ENCODE results near the gene GLIS2. TPM values are rescaled to one million over a fixed set of nuclear protein-coding genes. Genes with fewer than 3 reads are reported as not detected.
"Not testable (repeated sequence)": the region's sequence is repeated elsewhere in the genome, so short reads cannot be mapped to it uniquely, and the experiment has no call there.

Gene GLIS2
- total and polyA plus RNA-seq, 2 of the 4 experiments (the other 2 are of a cell fraction), result 0.36 to 8.4 TPM

DNA sequence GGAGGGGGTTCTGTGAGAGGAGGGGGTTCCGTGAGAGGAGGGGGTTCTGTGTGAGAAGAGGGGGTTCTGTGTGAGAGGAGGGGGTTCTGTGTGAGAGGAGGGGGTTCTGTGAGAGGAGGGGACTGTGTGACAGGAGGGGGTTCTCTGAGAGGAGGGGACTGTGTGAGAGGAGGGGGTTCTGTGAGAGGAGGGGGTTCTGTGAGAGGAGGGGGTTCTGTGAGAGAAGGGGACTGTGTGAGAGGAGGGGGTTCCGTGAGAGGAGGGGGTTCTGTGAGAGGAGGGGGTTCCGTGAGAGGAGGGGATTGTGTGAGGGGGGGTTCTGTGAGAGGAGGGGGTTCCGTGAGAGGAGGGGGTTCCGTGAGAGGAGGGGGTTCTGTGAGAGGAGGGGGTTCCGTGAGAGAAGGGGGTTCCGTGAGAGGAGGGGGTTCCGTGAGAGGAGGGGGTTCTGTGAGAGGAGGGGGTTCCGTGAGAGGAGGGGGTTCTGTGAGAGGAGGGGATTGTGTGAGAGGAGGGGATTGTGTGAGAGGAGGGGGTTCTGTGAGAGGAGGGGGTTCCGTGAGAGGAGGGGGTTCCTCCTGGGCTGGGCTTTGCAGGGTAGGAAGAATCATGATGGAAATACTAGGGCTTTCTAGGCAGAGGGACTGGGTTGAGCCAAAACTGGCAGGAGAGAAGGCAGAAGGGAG lies 28.6 kb downstream of the GLIS2 start:
- peaks cover 40 to 89% of the 10 kb centered on the region in 2 experiments for H3K79me1 ChIP-seq (ENCODE audit: low read depth in 1 of 2, low read length in 2 of 2)
- H2BK15ac ChIP-seq (ENCODE audit: low read depth, low read length); H3K4me3 ChIP-seq (ENCODE audit: insufficient read depth, low read depth, low read length); H2AK5ac ChIP-seq (ENCODE audit: low read depth, low read length); intact Hi-C loops (cut with micrococcal nuclease); H3K18ac ChIP-seq (ENCODE audit: low read depth, low read length); H2BK5ac ChIP-seq (ENCODE audit: low read depth, low read length, poor library complexity, severe bottlenecking); dilution Hi-C loops (cut with HindIII; ENCODE audit: low sequenced_read_pairs, unreplicated experiment); H3K9me3 ChIP-seq (ENCODE audit: control insufficient read depth, insufficient read depth, low read length); H2BK120ac ChIP-seq (ENCODE audit: low read depth, low read length); BruUV-seq (replicated peaks); H3K4me2 ChIP-seq (ENCODE audit: low read depth, low read length); H3K27ac ChIP-seq (ENCODE audit: insufficient read depth, low read length); H4K8ac ChIP-seq (ENCODE audit: low read depth in 2 of 2, low read length in 2 of 2); H2AFZ ChIP-seq (replicated peaks; ENCODE audit: low read length, poor library complexity); H3K56ac ChIP-seq (ENCODE audit: extremely low read depth, insufficient read depth, low read length); in situ Hi-C loops (cut with MboI; ENCODE audit: low sequenced_read_pairs); H3K23ac ChIP-seq (ENCODE audit: low read depth, low read length); CTCF ChIA-PET; H4K5ac ChIP-seq (ENCODE audit: low read depth, low read length); H3K4ac ChIP-seq (ENCODE audit: low read depth, low read length); H3K14ac ChIP-seq (replicated peaks; ENCODE audit: low read depth, low read length); H2BK20ac ChIP-seq (ENCODE audit: low read depth, low read length); H2AK9ac ChIP-seq (replicated peaks; ENCODE audit: low read depth, low read length, poor library complexity); H3K27me3 ChIP-seq (ENCODE audit: control insufficient read depth, insufficient read depth, low read length); H3K9me1 ChIP-seq (ENCODE audit: insufficient read depth, low read length); ATAC-seq (ENCODE audit: low read depth); H3K9ac ChIP-seq (ENCODE audit: low read depth, low read length); POLR2A ChIA-PET (ENCODE audit: unreplicated experiment); H4K91ac ChIP-seq (ENCODE audit: insufficient read depth, low read depth, low read length); H3K36me3 ChIP-seq (ENCODE audit: control insufficient read depth, insufficient read depth, low read length): not testable (repeated sequence)
- H4K20me1 ChIP-seq (ENCODE audit: insufficient read depth, low read length), result peaks cover 76% of the 10 kb centered on the region
- 69% methylated on average over 2 of the region's 10 CpGs; no CpG with 5 or more reads in 1 of the 2 experiments for WGBS, 2 experiments (ENCODE audit: extremely low coverage in 2 of 2, insufficient read length in 1 of 2)
- DNase-seq, result peak; percentile 12
- peaks cover 11% of the 10 kb centered on the region; the same call in 1 of the 2 replicates for H3K4me1 ChIP-seq (ENCODE audit: control insufficient read depth, insufficient read depth, low read length)

All from IMR-90 (cell line).